CD4-positive, alpha-beta T cell treated with Interleukin-6 at 100 ng/mL for 8 hours (primary cell): ENCODE measurements around the gene NCKAP5.

Experiments used
- DNase-seq: peaks from one replicate; pipeline ENCODE4 v3.0.0-alpha.2; 2020; ENCODE audit warnings: mixed read lengths, low spot score

Gene NCKAP5

DNA sequence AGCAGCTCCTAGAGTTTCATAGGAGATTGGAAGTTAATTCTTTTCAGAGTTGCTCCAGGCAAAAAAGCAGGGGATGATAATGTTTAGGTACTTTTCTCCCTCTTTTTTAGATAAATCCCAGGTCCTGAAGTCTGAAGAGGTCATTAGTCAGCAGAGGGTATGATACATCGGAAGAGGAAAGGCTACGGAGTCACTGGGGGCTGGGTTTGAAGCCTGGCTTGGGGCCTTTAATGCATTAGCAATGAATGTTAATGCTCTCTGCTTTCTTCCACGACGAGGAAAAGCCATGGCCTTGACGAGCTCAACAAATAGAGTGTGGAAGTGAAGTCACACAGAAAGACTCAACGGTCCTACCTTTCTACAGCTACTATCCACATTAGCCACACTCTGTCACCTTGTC, 235.1 kb downstream of the NCKAP5 start:
- no peak for DNase-seq

- DNase-seq: no peak
These were observed 236.8 kb downstream of the NCKAP5 start for GRCh38 chr2:133331436-133331835.

GRCh38 chr2:133326652-133327397, 241.4 kb downstream of the NCKAP5 start:
- DNase-seq: no peak

DNA sequence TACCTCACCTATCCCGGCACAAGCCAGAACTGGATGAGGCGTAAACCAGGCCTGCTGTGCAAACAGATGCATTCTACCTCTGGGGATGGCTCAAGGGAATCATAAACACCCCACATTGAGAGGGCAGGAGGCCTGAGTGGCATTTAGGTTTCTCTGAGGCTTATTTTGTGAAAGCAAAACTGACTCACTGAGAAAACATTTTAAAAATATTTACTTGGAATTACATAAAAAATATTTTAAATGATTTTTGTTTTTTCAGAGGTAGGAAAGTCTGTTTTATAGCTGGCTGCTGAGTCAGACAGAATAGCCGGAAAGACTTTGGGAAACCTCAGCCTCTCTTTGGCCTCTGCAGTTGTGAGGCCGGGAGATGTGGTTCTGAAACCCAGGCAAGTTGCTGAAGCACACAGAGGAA, 244.1 kb downstream of the NCKAP5 start:
- no peak for DNase-seq

- no peak for DNase-seq
These were observed 245.4 kb downstream of the NCKAP5 start for GRCh38 chr2:133322909-133323308.

- DNase-seq: no peak
These were observed 251.1 kb downstream of the NCKAP5 start for GRCh38 chr2:133317178-133317577.

DNA sequence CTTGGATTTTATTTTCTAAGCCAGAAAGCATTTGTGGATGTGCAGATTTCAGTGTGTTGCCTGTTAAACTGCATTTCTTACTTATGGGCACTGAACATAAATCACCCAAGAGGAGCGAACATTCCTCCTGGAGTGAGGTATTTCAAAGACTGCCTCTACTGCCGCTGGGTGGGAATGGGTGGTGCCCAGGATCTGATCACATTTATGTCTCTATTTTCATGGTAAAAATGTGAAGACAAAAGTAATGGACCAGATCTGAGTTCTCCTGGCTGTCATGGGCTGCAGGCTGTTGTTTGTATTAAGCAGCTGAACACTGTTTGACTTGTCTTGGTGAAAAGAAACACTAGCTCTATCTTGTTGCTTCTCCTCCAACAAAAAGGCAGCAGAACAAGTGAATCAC, 251.7 kb downstream of the NCKAP5 start:
- DNase-seq: no peak

- no peak for DNase-seq
These were observed 253.0 kb downstream of the NCKAP5 start for GRCh38 chr2:133315280-133315679.

- DNase-seq: no peak
These were observed 253.5 kb downstream of the NCKAP5 start for GRCh38 chr2:133314795-133315194.

GRCh38 chr2:133312038-133312729, 256.1 kb downstream of the NCKAP5 start:
- DNase-seq: no peak

GRCh38 chr2:133306236-133306635, 262.0 kb downstream of the NCKAP5 start:
- no peak for DNase-seq

DNA sequence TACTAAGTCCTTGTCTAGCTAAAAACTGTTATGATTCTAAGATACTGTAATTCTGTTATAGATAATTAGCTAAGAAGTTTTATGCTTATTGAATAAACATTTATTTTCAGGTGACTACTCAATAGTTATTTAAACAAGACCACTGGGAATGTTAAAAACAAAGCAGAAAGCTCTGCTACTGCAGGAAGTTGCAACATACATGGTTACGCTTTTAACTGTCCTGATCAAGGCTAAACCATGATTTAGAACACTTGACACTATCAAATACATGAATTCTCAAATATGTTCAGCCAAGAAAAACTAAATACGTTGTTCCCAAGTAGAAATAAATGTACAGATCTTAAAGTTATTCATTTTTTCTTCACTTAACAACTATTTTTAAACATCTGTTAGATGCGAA, 263.9 kb downstream of the NCKAP5 start:
- no peak for DNase-seq

DNA sequence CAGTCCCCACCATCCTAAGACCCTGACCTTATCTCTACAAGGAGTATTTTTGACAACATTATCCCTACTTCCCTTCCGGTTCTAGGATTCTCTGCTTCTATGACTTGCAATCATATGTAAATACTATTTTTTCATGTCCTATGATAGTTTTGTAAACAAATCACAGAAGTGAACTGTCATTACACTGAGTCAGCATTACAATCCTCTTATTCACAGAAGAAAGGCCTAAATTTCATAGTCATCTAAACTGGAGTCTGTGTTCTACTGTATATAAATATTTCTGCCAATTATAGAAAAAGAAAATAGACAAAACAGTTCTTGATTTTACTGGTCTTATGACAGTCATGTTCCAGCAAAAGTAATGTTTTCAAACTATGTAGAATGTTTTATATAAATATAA, 265.1 kb downstream of the NCKAP5 start:
- no peak for DNase-seq

- DNase-seq: no peak
These were observed 271.9 kb downstream of the NCKAP5 start for GRCh38 chr2:133296401-133296800.

DNA sequence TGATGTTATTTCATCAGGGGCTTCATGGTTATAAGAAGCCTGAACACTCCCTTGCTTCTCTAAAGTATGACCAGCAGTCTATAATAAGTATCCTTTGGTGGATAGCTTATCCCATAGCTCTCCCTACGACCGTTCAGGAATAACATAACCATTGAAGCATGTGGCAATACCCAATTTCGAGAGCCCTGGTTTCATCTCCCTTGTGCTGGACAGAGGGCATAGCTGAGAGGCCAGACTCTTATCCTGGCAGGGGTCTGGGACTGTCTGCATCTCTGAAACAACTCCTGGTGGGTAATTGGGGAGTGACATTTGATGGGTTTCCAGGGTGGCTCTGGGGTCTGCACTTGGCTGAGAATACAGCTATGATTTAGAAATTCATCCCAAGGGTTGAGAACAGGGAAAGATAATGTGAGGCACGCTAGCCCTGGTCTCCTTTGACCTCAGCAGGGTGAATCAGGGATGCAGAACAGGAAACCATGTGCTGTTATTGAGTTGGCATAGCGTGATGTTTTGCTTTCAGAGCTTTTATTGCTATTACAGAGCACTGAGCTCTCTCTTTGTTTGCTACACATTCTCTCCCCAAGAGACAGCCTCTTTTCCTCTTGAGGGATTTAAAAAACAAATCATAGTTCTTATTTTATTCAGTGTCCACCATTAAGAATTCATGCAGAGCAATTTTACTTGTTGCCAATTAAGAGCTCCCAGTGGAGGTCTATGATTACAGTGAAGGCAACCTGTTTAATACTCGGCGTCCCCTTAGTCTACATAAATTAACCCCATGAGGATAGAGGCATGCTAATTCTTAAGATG, 274.5 kb downstream of the NCKAP5 start:
- no peak for DNase-seq

- no peak for DNase-seq
These were observed 276.0 kb downstream of the NCKAP5 start for GRCh38 chr2:133292259-133292658.

DNA sequence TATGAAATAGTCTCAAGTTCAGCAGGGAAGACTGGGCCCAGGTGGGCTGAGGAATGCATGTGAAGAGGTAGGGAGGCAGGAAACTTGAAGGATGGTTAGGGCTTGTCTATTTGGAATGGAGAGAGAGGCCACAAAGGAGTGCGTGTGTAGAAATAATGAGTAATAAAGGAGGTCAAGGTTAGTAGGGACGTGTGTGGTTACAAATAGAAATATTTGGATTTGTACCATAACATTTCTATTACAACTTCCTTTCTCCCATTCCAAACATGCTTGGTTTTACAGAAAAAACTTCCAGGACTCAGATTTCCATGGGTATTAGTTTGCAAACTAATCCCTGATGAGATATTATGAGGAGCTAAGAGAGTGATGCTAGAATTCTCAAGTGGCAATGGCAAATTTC, 280.6 kb downstream of the NCKAP5 start:
- DNase-seq: no peak

GRCh38 chr2:133286326-133286922, 281.8 kb downstream of the NCKAP5 start:
- no peak for DNase-seq

DNA sequence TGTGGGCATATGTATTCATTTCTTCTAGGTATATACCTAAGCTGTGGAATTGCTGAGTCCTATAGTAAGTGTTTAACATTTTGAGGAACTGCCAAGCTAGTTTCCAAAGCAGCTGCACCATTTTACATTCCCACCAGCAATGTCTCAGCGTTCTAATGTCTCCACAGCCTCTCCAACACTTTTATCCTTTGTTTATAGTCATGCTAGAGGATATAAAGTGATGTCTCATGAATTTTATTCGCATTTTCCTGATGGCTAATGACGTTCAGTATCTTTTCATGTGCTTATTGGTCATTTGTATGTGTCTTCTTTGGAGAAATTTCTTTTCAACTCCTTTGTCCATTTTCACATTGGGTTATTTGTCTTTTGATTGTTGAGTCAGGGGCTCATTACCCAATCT, 295.2 kb downstream of the NCKAP5 start:
- no peak for DNase-seq

DNA sequence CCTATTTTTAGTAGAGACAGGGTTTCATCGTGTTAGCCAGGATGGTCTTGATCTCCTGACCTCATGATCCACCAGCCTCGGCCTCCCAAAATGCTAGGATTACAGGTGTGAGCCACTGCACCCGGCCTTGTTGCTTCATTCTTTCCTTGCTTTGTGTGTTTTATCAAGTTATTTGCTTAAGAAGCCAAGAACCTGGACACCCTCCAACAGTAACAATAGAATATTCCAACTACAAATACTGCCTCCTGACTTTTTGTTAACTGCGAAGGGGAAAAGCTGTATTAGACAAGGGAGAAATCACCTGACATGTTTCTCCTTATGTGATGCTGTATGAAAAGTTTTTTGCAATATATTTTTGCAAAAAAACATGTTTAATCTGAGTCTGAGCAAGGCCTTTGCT, 297.2 kb downstream of the NCKAP5 start:
- no peak for DNase-seq

- no peak for DNase-seq
These were observed 297.7 kb downstream of the NCKAP5 start for GRCh38 chr2:133270550-133270949.

GRCh38 chr2:133266926-133267590, 301.2 kb downstream of the NCKAP5 start:
- DNase-seq: no peak
